Esophagus (tissue), 2 donors: Measurements from ENCODE around the gene CLEC2D. TPM values are rescaled to one million over a fixed set of nuclear protein-coding genes. Genes with fewer than 3 reads are reported as not detected.
"Not testable (repeated sequence)": the region's sequence is repeated elsewhere in the genome, so short reads cannot be mapped to it uniquely, and the experiment has no call there.

ENCODE experiments used
- H3K27ac ChIP-seq, 2 donors: one replicate each; pipeline ENCODE4 v1.5.1; 2013; ENCODE audit warnings: low read depth in 2 of 2, mild to moderate bottlenecking in 2 of 2, inconsistent platforms in 1 of 2, low read length in 1 of 2, moderate library complexity in 1 of 2
- H3K27me3 ChIP-seq, 2 donors: one replicate each; pipeline ENCODE4 v1.6.1; 2013; ENCODE audit warnings: low read length in 2 of 2, control low read depth in 1 of 2, mild to moderate bottlenecking in 1 of 2; ENCODE audit not compliant: insufficient read depth in 2 of 2, control insufficient read depth in 1 of 2
- H3K36me3 ChIP-seq, 2 donors: one replicate each; pipeline ENCODE4 v1.6.1; 2013; ENCODE audit warnings: low read length in 1 of 2; ENCODE audit not compliant: control insufficient read depth in 2 of 2, insufficient read depth in 2 of 2
- H3K4me1 ChIP-seq, 2 donors: one replicate each; pipeline ENCODE4 v1.6.1; 2013; ENCODE audit warnings: low read length in 1 of 2; ENCODE audit not compliant: control insufficient read depth in 2 of 2, insufficient read depth in 2 of 2
- H3K4me3 ChIP-seq, 2 donors: one replicate each; pipeline ENCODE4 v1.5.1; 2013; ENCODE audit warnings: low read length in 2 of 2, mild to moderate bottlenecking in 2 of 2, low read depth in 1 of 2, moderate library complexity in 1 of 2
- H3K9me3 ChIP-seq, 2 donors: one replicate each; pipeline ENCODE4 v1.6.1; 2013; ENCODE audit warnings: mild to moderate bottlenecking in 2 of 2, low read depth in 1 of 2, low read length in 1 of 2, moderate library complexity in 1 of 2; ENCODE audit not compliant: control insufficient read depth in 2 of 2, insufficient read depth in 1 of 2
- WGBS, 2 donors: extraction: QIAGEN DNeasy Blood & Tissue Kit; methylation state at CpG; one replicate each; pipeline ENCODE4 v1.1.7; 2013; 5-methylcytosine and 5-hydroxymethylcytosine counted together
- polyA plus RNA-seq, 2 donors: library from polyadenylated mRNA; stranded (reverse); fragments of 200-250 nt; gene quantifications; one replicate each; pipeline ENCODE4 v1.2.3, GENCODE V29; 2013
- donor health status: healthy with polysubstance abuse.
- donor health status: Bipolar disorder and iron deficiency.

CLEC2D gene
- polyA plus RNA-seq, 2 donors, result 1.8 to 5.2 TPM

GRCh38 chr12:9673404-9674225 lies 4.1 kb downstream of the CLEC2D start:
- WGBS, 2 donors, result 41 to 56% methylated on average over 6 of the region's 6 CpGs
- Histone ChIP-seq H3K27ac (peak overlapping the region in 1 of 2 donors; percentile 47), H3K9me3 (no peaks in the 10 kb centered on the region), H3K36me3 (no peaks in the 10 kb centered on the region), H3K4me3 (no peak overlapping the region), H3K27me3 (no peaks in the 10 kb centered on the region), H3K4me1 (peaks cover 2 to 6% of the 10 kb centered on the region in 2 donors)

- Histone ChIP-seq H3K9me3 (no peaks in the 10 kb centered on the region), H3K4me1 (peaks cover 2 to 6% of the 10 kb centered on the region in 2 donors), H3K4me3 (no peak overlapping the region), H3K27me3 (no peaks in the 10 kb centered on the region), H3K27ac (peak overlapping the region in 1 of 2 donors; percentile 18), H3K36me3 (no peaks in the 10 kb centered on the region)
- 80 to 83% methylated on average over 2 of the region's 2 CpGs for WGBS, 2 donors
Observed at GRCh38 chr12:9674226-9674590, 4.7 kb downstream of the CLEC2D start.

GRCh38 chr12:9682508-9682907 lies 13.0 kb downstream of the CLEC2D start:
- H3K36me3 ChIP-seq, H3K27me3 ChIP-seq, H3K9me3 ChIP-seq, H3K27ac ChIP-seq, H3K4me1 ChIP-seq, H3K4me3 ChIP-seq: not testable (repeated sequence)
- WGBS, 2 donors, result 92 to 97% methylated on average over 4 of the region's 4 CpGs

DNA sequence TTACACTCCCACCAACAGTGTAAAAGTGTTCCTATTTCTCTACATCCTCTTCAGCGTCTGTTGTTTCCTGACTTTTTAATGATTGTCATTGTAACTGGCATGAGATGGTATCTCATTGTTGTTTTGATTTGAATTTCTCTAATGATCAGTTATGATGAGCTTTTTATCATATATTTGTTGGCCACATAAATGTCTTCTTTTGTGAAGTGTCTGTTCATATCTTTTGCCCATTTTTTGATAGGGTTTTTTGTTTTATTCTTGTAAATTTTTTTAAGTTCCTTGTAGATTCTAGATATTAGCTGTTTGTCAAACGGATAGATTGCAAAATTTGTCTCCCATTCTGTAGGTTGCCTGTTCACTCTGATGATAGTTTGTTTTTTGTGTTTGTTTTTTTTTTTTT lies 13.4 kb downstream of the CLEC2D start:
- H3K36me3 ChIP-seq, H3K27me3 ChIP-seq, H3K4me1 ChIP-seq, H3K27ac ChIP-seq, H3K4me3 ChIP-seq, H3K9me3 ChIP-seq: not testable (repeated sequence)
- WGBS, 2 donors, result 93 to 95% methylated on average over 2 of the region's 2 CpGs

DNA sequence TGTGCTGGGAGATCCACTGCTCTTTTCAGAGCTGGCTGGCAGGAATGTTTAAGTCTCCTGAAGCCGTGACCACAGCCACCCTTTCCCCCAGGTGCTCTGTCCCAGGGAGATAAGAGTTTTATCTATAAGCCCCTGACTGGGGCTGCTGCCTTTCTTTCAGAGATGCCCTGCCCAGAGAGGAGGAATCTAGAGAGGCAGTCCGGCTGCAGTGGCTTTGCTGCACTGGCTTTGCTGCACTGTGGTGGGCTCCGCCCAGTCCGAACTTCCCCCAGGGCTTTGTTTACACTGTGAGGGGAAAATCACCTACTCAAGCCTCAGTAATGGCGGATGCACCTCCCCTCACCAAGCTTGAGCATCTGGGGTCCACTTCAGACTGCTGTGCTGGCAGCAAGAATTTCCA lies 15.9 kb downstream of the CLEC2D start:
- not testable (repeated sequence) for H3K36me3 ChIP-seq, H3K4me1 ChIP-seq, H3K27ac ChIP-seq, H3K9me3 ChIP-seq, H3K4me3 ChIP-seq, H3K27me3 ChIP-seq
- WGBS, 2 donors, result 81 to 84% methylated on average over 5 of the region's 5 CpGs

GRCh38 chr12:9685915-9686314 lies 16.4 kb downstream of the CLEC2D start:
- 87 to 92% methylated on average over 4 of the region's 4 CpGs for WGBS, 2 donors
- no peaks in the 10 kb centered on the region for H3K9me3 ChIP-seq
- peaks cover 0 to 3% of the 10 kb centered on the region in 2 donors for H3K4me1 ChIP-seq
- no peaks in the 10 kb centered on the region for H3K36me3 ChIP-seq
- H3K4me3 ChIP-seq, result no peak overlapping the region
- H3K27me3 ChIP-seq, result no peaks in the 10 kb centered on the region
- H3K27ac ChIP-seq, result peak overlapping the region in 1 of 2 donors; percentile 6

DNA sequence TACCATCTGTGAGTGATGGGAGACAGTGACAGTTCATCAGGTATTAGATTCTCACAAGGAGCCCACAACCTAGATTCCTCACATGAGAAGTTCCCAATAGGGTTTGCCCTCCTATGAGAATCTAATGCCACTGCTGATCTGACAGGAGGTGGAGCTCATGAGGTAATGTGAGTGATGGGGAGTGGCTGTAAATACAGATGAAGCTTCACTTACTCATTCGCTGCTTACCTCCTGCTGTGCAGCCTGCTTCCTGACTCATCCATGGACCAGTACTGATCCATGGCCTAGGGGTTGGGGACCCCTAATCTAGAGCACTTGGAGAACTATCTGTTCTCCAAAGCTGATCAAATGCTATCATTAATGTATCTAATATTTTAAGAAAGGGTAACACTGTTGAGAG lies 17.7 kb downstream of the CLEC2D start:
- Histone ChIP-seq H3K4me1 (peaks cover 0 to 3% of the 10 kb centered on the region in 2 donors), H3K4me3 (no peak overlapping the region), H3K36me3 (no peaks in the 10 kb centered on the region), H3K9me3 (no peaks in the 10 kb centered on the region), H3K27me3 (no peaks in the 10 kb centered on the region), H3K27ac (no peak overlapping the region)
- 58 to 73% methylated on average over 1 of the region's 1 CpG for WGBS, 2 donors

DNA sequence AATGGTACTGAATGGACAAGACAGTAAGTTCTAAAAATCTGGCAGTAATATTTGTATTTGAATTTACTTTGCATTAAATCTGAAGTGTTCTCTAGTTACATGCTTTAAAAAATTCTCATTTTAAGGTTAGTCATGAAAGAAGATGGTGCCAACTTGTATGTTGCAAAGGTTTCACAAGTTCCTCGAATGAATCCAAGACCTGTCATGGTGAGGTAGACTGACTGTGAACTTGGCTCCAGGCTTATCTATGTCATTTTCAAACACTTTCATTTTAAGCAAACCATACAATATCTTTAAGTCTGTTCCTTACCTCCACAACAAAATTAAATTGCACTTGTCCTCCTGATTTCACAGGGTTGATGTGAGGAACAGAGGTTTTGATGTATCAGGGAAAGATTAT lies 23.4 kb downstream of the CLEC2D start:
- Histone ChIP-seq H3K27ac (no peak overlapping the region), H3K4me1 (no peaks in the 10 kb centered on the region), H3K9me3 (no peaks in the 10 kb centered on the region), H3K36me3 (peaks cover 3% of the 10 kb centered on the region in 2 donors), H3K27me3 (no peaks in the 10 kb centered on the region), H3K4me3 (no peak overlapping the region)
- 90 to 95% methylated on average over 1 of the region's 1 CpG for WGBS, 2 donors

GRCh38 chr12:9694241-9694640 lies 24.7 kb downstream of the CLEC2D start:
- no peaks in the 10 kb centered on the region for H3K27me3 ChIP-seq
- peaks cover 3% of the 10 kb centered on the region in 2 donors for H3K36me3 ChIP-seq
- no peaks in the 10 kb centered on the region for H3K4me1 ChIP-seq
- H3K27ac ChIP-seq, result no peak overlapping the region
- 67 to 76% methylated on average over 1 of the region's 1 CpG for WGBS, 2 donors
- no peak overlapping the region for H3K4me3 ChIP-seq
- no peaks in the 10 kb centered on the region for H3K9me3 ChIP-seq

DNA sequence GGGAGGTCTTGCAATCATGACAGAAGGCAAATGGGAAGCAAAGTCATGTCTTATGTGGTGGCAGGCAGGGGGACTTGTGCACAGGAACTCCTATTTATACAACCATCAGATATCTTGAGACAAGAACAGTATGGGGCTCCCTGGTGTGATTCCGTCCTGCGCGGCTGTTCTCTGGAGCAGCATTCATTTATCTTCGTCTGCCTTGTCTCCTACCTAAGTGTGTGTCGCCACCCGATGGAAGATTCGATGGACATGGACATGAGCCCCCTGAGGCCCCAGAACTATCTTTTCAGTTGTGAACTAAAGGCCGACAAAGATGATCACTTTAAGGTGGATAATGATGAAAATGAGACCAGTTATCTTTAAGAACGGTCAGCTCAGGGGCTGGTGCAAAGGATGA lies 25.6 kb downstream of the CLEC2D start:
- not testable (repeated sequence) for H3K27me3 ChIP-seq, H3K4me3 ChIP-seq, H3K27ac ChIP-seq, H3K9me3 ChIP-seq, H3K4me1 ChIP-seq, H3K36me3 ChIP-seq
- WGBS, 2 donors, result 90 to 92% methylated on average over 9 of the region's 9 CpGs
